ENCODE data around the gene HSPA12B.

Gene HSPA12B

GRCh38 chr20:3743251-3743650 lies 10.8 kb downstream of the HSPA12B start:
- Histone ChIP-seq H3K79me2 (ENCODE audit: insufficient read depth, low read length) (no peaks in the 10 kb centered on the region), H3K9ac (ENCODE audit: low read length) (no peak overlapping the region), H3K9me3 (ENCODE audit: low read length) (no peaks in the 10 kb centered on the region), H2AFZ (ENCODE audit: low read length) (no peak overlapping the region), H3K9me2 (ENCODE audit: low read depth, low read length) (no peaks in the 10 kb centered on the region), H3K27ac (ENCODE audit: low read depth, low read length, poor library complexity, severe bottlenecking) (no peak overlapping the region), H3K4me1 (ENCODE audit: insufficient read depth, low read length, severe bottlenecking) (no peaks in the 10 kb centered on the region), H3F3A (ENCODE audit: insufficient read depth, low read length) (no peaks in the 10 kb centered on the region), H3K27me3 (ENCODE audit: insufficient read depth, low read length) (peaks cover 10% of the 10 kb centered on the region; the same call in 1 of the 2 replicates), H3K4me2 (ENCODE audit: low read length) (no peak overlapping the region), H3K4me3 (ENCODE audit: low read depth, low read length, poor library complexity, severe bottlenecking) (no peak overlapping the region), H3K36me3 (ENCODE audit: insufficient read depth, low read length) (no peaks in the 10 kb centered on the region), H4K20me1 (ENCODE audit: insufficient read depth, low read length) (no peaks in the 10 kb centered on the region)
- TF ChIP-seq CTCF (IDR thresholded peaks at IDR 0.05; ENCODE audit: low read length) = no peak
- no peak for TF ChIP-seq EZH2 (IDR thresholded peaks at IDR 0.05; ENCODE audit: borderline replicate concordance, low read length)

- no peaks in the 10 kb centered on the region for H3K79me2 ChIP-seq (ENCODE audit: insufficient read depth, low read length)
- H3K4me1 ChIP-seq (ENCODE audit: insufficient read depth, low read length, severe bottlenecking) = no peaks in the 10 kb centered on the region
- H3F3A ChIP-seq (ENCODE audit: insufficient read depth, low read length) = no peaks in the 10 kb centered on the region
- H3K4me3 ChIP-seq (ENCODE audit: low read depth, low read length, poor library complexity, severe bottlenecking) = no peak overlapping the region
- H4K20me1 ChIP-seq (ENCODE audit: insufficient read depth, low read length) = no peaks in the 10 kb centered on the region
- H3K9me2 ChIP-seq (ENCODE audit: low read depth, low read length) = no peaks in the 10 kb centered on the region
- no peaks in the 10 kb centered on the region for H3K36me3 ChIP-seq (ENCODE audit: insufficient read depth, low read length)
- H2AFZ ChIP-seq (ENCODE audit: low read length) = no peak overlapping the region
- H3K9ac ChIP-seq (ENCODE audit: low read length) = no peak overlapping the region
- TF ChIP-seq CTCF (IDR thresholded peaks at IDR 0.05; ENCODE audit: low read length) (no peak), EZH2 (IDR thresholded peaks at IDR 0.05; ENCODE audit: borderline replicate concordance, low read length) (no peak)
- peaks cover 10% of the 10 kb centered on the region; the same call in 1 of the 2 replicates for H3K27me3 ChIP-seq (ENCODE audit: insufficient read depth, low read length)
- H3K27ac ChIP-seq (ENCODE audit: low read depth, low read length, poor library complexity, severe bottlenecking) = no peak overlapping the region
- no peak overlapping the region for H3K4me2 ChIP-seq (ENCODE audit: low read length)
- H3K9me3 ChIP-seq (ENCODE audit: low read length) = no peaks in the 10 kb centered on the region
Observed at GRCh38 chr20:3744037-3744436, 11.6 kb downstream of the HSPA12B start.

- Histone ChIP-seq H3K9ac (ENCODE audit: low read length) (no peak overlapping the region), H3K9me2 (ENCODE audit: low read depth, low read length) (no peaks in the 10 kb centered on the region)
Observed at GRCh38 chr20:3744806-3745685, 12.6 kb downstream of the HSPA12B start.

More at GRCh38 chr20:3744806-3745685, 12.6 kb downstream of the HSPA12B start:
- Histone ChIP-seq H3K27ac (ENCODE audit: low read depth, low read length, poor library complexity, severe bottlenecking) (no peak overlapping the region), H3K4me1 (ENCODE audit: insufficient read depth, low read length, severe bottlenecking) (no peaks in the 10 kb centered on the region), H4K20me1 (ENCODE audit: insufficient read depth, low read length) (no peaks in the 10 kb centered on the region), H3K27me3 (ENCODE audit: insufficient read depth, low read length) (peaks cover 10% of the 10 kb centered on the region; the same call in 1 of the 2 replicates), H2AFZ (ENCODE audit: low read length) (no peak overlapping the region), H3K4me3 (ENCODE audit: low read depth, low read length, poor library complexity, severe bottlenecking) (peak overlapping the region; percentile 42), H3K9me3 (ENCODE audit: low read length) (no peaks in the 10 kb centered on the region), H3K36me3 (ENCODE audit: insufficient read depth, low read length) (no peaks in the 10 kb centered on the region), H3K79me2 (ENCODE audit: insufficient read depth, low read length) (no peaks in the 10 kb centered on the region), H3K4me2 (ENCODE audit: low read length) (peak overlapping the region; percentile 47), H3F3A (ENCODE audit: insufficient read depth, low read length) (no peaks in the 10 kb centered on the region)
- TF ChIP-seq CTCF (IDR thresholded peaks at IDR 0.05; ENCODE audit: low read length) (no peak), EZH2 (IDR thresholded peaks at IDR 0.05; ENCODE audit: borderline replicate concordance, low read length) (no peak)
